Inferior parietal cortex (tissue), 1 donor: ENCODE results near the gene ITGB6.
A peak's percentile ranks its signal among the peaks of the same experiment; 100 is the strongest.

Experiments used
- DNase-seq: peaks from one replicate; pipeline ENCODE4 v3.0.0-alpha.2; 2016; ENCODE audit errors: extremely low spot score

ITGB6 gene

GRCh38 chr2:160199683-160200389 lies at the start of gene ITGB6:
Gene ITGB6 (minus strand): TSS chr2:160200272. CDS start chr2:160200063, 209 bp downstream.
- DNase-seq, result no peak

GRCh38 chr2:160247296-160248035 lies 47.4 kb upstream of the ITGB6 start:
- no peak for DNase-seq

GRCh38 chr2:160246356-160246755 lies 46.3 kb upstream of the ITGB6 start:
- no peak for DNase-seq

- DNase-seq, result no peak
Observed at GRCh38 chr2:160245614-160246155, 45.6 kb upstream of the ITGB6 start.

- no peak for DNase-seq
Observed at GRCh38 chr2:160242893-160243564, 43.0 kb upstream of the ITGB6 start.

GRCh38 chr2:160241251-160242137 lies 41.4 kb upstream of the ITGB6 start:
- no peak for DNase-seq

GRCh38 chr2:160239436-160239835 lies 39.4 kb upstream of the ITGB6 start:
- DNase-seq, result no peak

GRCh38 chr2:160238392-160238791 lies 38.3 kb upstream of the ITGB6 start:
- DNase-seq, result no peak

- DNase-seq, result no peak
Observed at GRCh38 chr2:160232905-160233475, 32.9 kb upstream of the ITGB6 start.

- DNase-seq, result no peak
Observed at GRCh38 chr2:160229591-160229990, 29.5 kb upstream of the ITGB6 start.

- no peak for DNase-seq
Observed at GRCh38 chr2:160228141-160228917, 28.3 kb upstream of the ITGB6 start.

GRCh38 chr2:160227293-160227915 lies 27.3 kb upstream of the ITGB6 start:
- no peak for DNase-seq

GRCh38 chr2:160226367-160226766 lies 26.3 kb upstream of the ITGB6 start:
- no peak for DNase-seq

GRCh38 chr2:160225722-160226121 lies 25.6 kb upstream of the ITGB6 start:
- no peak for DNase-seq

GRCh38 chr2:160224507-160224906 lies 24.4 kb upstream of the ITGB6 start:
- no peak for DNase-seq

GRCh38 chr2:160224060-160224459 lies 24.0 kb upstream of the ITGB6 start:
- peak; percentile 9 for DNase-seq

GRCh38 chr2:160223560-160223959 lies 23.5 kb upstream of the ITGB6 start:
- DNase-seq, result no peak

GRCh38 chr2:160222546-160223283 lies 22.6 kb upstream of the ITGB6 start:
- DNase-seq, result no peak
